H1 (cell line): ENCODE measurements around the gene EIF2B2. TPM values are rescaled to one million over a fixed set of nuclear protein-coding genes. Genes with fewer than 3 reads are reported as not detected.
A peak's percentile ranks its signal among the peaks of the same experiment; 100 is the strongest.

Experiments used
- CTCF ChIA-PET: fragments of 300-600 bp; sonication (Branson Sonifier 250); formaldehyde crosslinking; loops from one replicate; lab custom pipeline; 2021; ENCODE audit not compliant: partially characterized antibody; lab: Charles Lee
- POLR2A ChIA-PET: fragments of 300-600 bp; sonication (Branson Sonifier 250); formaldehyde crosslinking; loops from one replicate; lab custom pipeline; 2021; ENCODE audit warnings: inconsistent platforms; ENCODE audit not compliant: partially characterized antibody; lab: Charles Lee
- DNase-seq, 2 experiments: peaks; one replicate each; pipeline versions ENCODE4 v3.0.0 to v3.0.0-alpha.2; 2010 to 2022; ENCODE audit warnings: low spot score in 2 of 2, low read depth in 1 of 2, mixed read lengths in 1 of 2
- FAIRE-seq: peaks from 2 replicates; lab custom pipeline; 2011; peaks lifted over from hg19 to GRCh38; lab: Jason Lieb, UNC
- H2AFZ ChIP-seq: 2 replicates; pipeline ENCODE4 v1.8.1; 2012; ENCODE audit warnings: low read length, inconsistent platforms
- H2AK5ac ChIP-seq: 2 replicates; pipeline ENCODE4 v1.6.1; 2013; ENCODE audit warnings: low read depth, low read length
- H2BK120ac ChIP-seq: replicated peaks from 2 replicates; pipeline ENCODE3; 2013; ENCODE audit warnings: low read depth, low read length, inconsistent platforms
- H2BK12ac ChIP-seq: 2 replicates; pipeline ENCODE4 v1.6.1; 2013; ENCODE audit warnings: low read depth, low read length
- H2BK15ac ChIP-seq: 2 replicates; pipeline ENCODE4 v1.6.1; 2013; ENCODE audit warnings: low read length
- H2BK20ac ChIP-seq: 2 replicates; pipeline ENCODE4 v1.6.1; 2013; ENCODE audit warnings: low read length
- H2BK5ac ChIP-seq: 2 replicates; pipeline ENCODE4 v1.6.1; 2013; ENCODE audit warnings: low read depth, low read length
- H3K14ac ChIP-seq: 2 replicates; pipeline ENCODE4 v1.6.1; 2013; ENCODE audit warnings: inconsistent platforms; ENCODE audit not compliant: insufficient read length
- H3K18ac ChIP-seq: 2 replicates; pipeline ENCODE4 v1.6.1; 2013; ENCODE audit warnings: low read length; ENCODE audit errors: extremely low read depth
- H3K23ac ChIP-seq: 2 replicates; pipeline ENCODE4 v1.6.1; 2013; ENCODE audit warnings: inconsistent platforms; ENCODE audit not compliant: insufficient read length
- H3K23me2 ChIP-seq: 2 replicates; pipeline ENCODE4 v1.6.1; 2013; ENCODE audit warnings: low read depth, low read length
- H3K27ac ChIP-seq: 2 replicates; pipeline ENCODE4 v1.6.1; 2011; ENCODE audit warnings: low read depth, low read length, inconsistent platforms
- H3K27me3 ChIP-seq, 4 experiments: replicated peaks in 1 of 4; 1 replicate in 1 of 4; 2 replicates in 3 of 4; pipeline versions ENCODE4 v1.6.1 to v1.8.1; 2011 to 2013; ENCODE audit warnings: low read length in 3 of 4, mild to moderate bottlenecking in 3 of 4, inconsistent platforms in 2 of 4, mixed read lengths in 2 of 4, moderate library complexity in 1 of 4; ENCODE audit not compliant: control insufficient read depth in 3 of 4, insufficient read depth in 3 of 4; ENCODE audit errors: extremely low read depth in 1 of 4
- H3K36me3 ChIP-seq, 4 experiments: 2 replicates each; pipeline versions ENCODE4 v1.6.1 to v1.8.1; 2011 to 2013; ENCODE audit warnings: mild to moderate bottlenecking in 4 of 4, low read length in 3 of 4, moderate library complexity in 2 of 4, control low read depth in 1 of 4, inconsistent platforms in 1 of 4; ENCODE audit not compliant: insufficient read depth in 4 of 4, control insufficient read depth in 2 of 4
- H3K4ac ChIP-seq: replicated peaks from 2 replicates; pipeline ENCODE3; 2013; ENCODE audit warnings: low read length, low read depth, mixed read lengths, inconsistent platforms; ENCODE audit not compliant: insufficient read length
- H3K4me1 ChIP-seq, 4 experiments: replicated peaks in 1 of 4; 1 replicate in 1 of 4; 2 replicates in 3 of 4; pipeline versions ENCODE4 v1.6.1 to v1.8.1; 2011 to 2013; ENCODE audit warnings: low read length in 3 of 4, inconsistent platforms in 2 of 4, mixed read lengths in 1 of 4; ENCODE audit not compliant: insufficient read depth in 4 of 4, control insufficient read depth in 3 of 4
- H3K4me2 ChIP-seq, 2 experiments: 2 replicates each; pipeline versions ENCODE4 v1.6.1 to v1.8.1; 2011 to 2013; ENCODE audit warnings: low read depth in 2 of 2, low read length in 2 of 2, control low read depth in 1 of 2, inconsistent platforms in 1 of 2, mild to moderate bottlenecking in 1 of 2; ENCODE audit not compliant: insufficient read depth in 1 of 2
- H3K4me3 ChIP-seq, 4 experiments: fragments of 200-600, 300-600 bp in 1 of 4; sonication (generic), shearing (Covaris generic), sonication (Bioruptor Twin) in 1 of 4; 2 replicates each; pipeline versions ENCODE4 v1.5.1 to v1.8.1; 2011 to 2016; ENCODE audit warnings: low read length in 4 of 4, low read depth in 3 of 4, control low read depth in 2 of 4, inconsistent platforms in 2 of 4, mild to moderate bottlenecking in 2 of 4, mixed read lengths in 1 of 4, moderate library complexity in 1 of 4; ENCODE audit not compliant: insufficient read depth in 2 of 4; ENCODE audit errors: extremely low read depth in 1 of 4
- H3K56ac ChIP-seq: replicated peaks from 2 replicates; pipeline ENCODE3; 2013; ENCODE audit warnings: low read depth, mild to moderate bottlenecking, mixed read lengths, low read length, inconsistent platforms; ENCODE audit not compliant: insufficient read length
- H3K79me1 ChIP-seq: 2 replicates; pipeline ENCODE4 v1.6.1; 2013; ENCODE audit warnings: low read depth, low read length, control low read depth
- H3K79me2 ChIP-seq, 2 experiments: 2 replicates each; pipeline versions ENCODE4 v1.6.1 to v1.8.1; 2012 to 2013; ENCODE audit warnings: low read length in 2 of 2, mild to moderate bottlenecking in 2 of 2, inconsistent platforms in 1 of 2; ENCODE audit not compliant: insufficient read depth in 2 of 2, control insufficient read depth in 1 of 2
- H3K9ac ChIP-seq, 4 experiments: replicated peaks in 1 of 4; 1 replicate in 1 of 4; 2 replicates in 3 of 4; pipeline versions ENCODE4 v1.6.1 to v1.8.1; 2011 to 2013; ENCODE audit warnings: low read depth in 3 of 4, low read length in 3 of 4, control low read depth in 2 of 4, mild to moderate bottlenecking in 2 of 4, moderate library complexity in 2 of 4, inconsistent platforms in 1 of 4; ENCODE audit errors: extremely low read depth in 1 of 4
- H3K9me3 ChIP-seq, 2 experiments: 2 replicates each; pipeline versions ENCODE4 v1.6.1 to v1.8.1; 2012 to 2013; ENCODE audit warnings: mild to moderate bottlenecking in 2 of 2, moderate library complexity in 2 of 2, control low read depth in 1 of 2, inconsistent platforms in 1 of 2, low read depth in 1 of 2, low read length in 1 of 2, mixed read lengths in 1 of 2; ENCODE audit not compliant: insufficient read depth in 2 of 2
- H4K20me1 ChIP-seq, 2 experiments: replicated peaks in 1 of 2; 2 replicates each; pipeline versions ENCODE3 to v1.8.1; 2011 to 2013; ENCODE audit warnings: inconsistent platforms in 2 of 2, low read length in 2 of 2, mild to moderate bottlenecking in 1 of 2; ENCODE audit not compliant: insufficient read depth in 2 of 2, control insufficient read depth in 1 of 2
- H4K5ac ChIP-seq: 2 replicates; pipeline ENCODE4 v1.6.1; 2013; ENCODE audit warnings: low read length, low read depth, mixed read lengths, inconsistent platforms; ENCODE audit not compliant: insufficient read length
- H4K8ac ChIP-seq: 2 replicates; pipeline ENCODE4 v1.8.0; 2013; ENCODE audit warnings: mild to moderate bottlenecking, moderate library complexity, low read length, inconsistent platforms; ENCODE audit not compliant: insufficient read depth; ENCODE audit errors: extremely low read depth
- H4K91ac ChIP-seq: replicated peaks from 2 replicates; pipeline ENCODE3; 2013; ENCODE audit warnings: low read length, mixed read lengths, inconsistent platforms; ENCODE audit not compliant: insufficient read length
- ASH2L ChIP-seq: fragments of 200-600, 300-600 bp; sonication (generic); IDR thresholded peaks from one replicate; pipeline ENCODE4 v1.7.1; 2017; ENCODE audit warnings: low read length
- CBX5 ChIP-seq: fragments of 300-800, 300-1000 bp; sonication (generic); IDR thresholded peaks from 2 replicates; pipeline ENCODE4 v1.7.1; 2016; ENCODE audit warnings: antibody characterized with exemption, low read length, low read depth
- GTF2F1 ChIP-seq: IDR thresholded peaks from 2 replicates; pipeline ENCODE4 v1.6.1; 2012; ENCODE audit warnings: low read depth, low read length, improper control_type of control experiment, borderline replicate concordance
- JUN ChIP-seq: IDR thresholded peaks from 2 replicates; pipeline ENCODE4 v1.6.1; 2011; ENCODE audit warnings: low read depth, mild to moderate bottlenecking, improper control_type of control experiment, low read length
- KDM1A ChIP-seq: fragments of 200-600, 300-600 bp; sonication (generic); IDR thresholded peaks from 2 replicates; pipeline ENCODE4 v1.7.1; 2016; ENCODE audit warnings: mild to moderate bottlenecking, low read length, borderline replicate concordance
- KDM5A ChIP-seq: fragments of 200-600 bp; IDR thresholded peaks from 2 replicates; pipeline ENCODE4 v1.7.1; 2012; ENCODE audit warnings: mild to moderate bottlenecking, low read length, inconsistent platforms, mixed read lengths
- MAFK ChIP-seq: IDR thresholded peaks from 2 replicates; pipeline ENCODE4 v1.6.1; 2012; ENCODE audit warnings: low read depth, mild to moderate bottlenecking, improper control_type of control experiment, low read length
- POLR2A ChIP-seq, 2 experiments: IDR thresholded peaks; 1 replicate in 1 of 2; 2 replicates in 1 of 2; pipeline ENCODE4 v1.6.1; 2011; ENCODE audit warnings: low read depth in 2 of 2, low read length in 2 of 2, mild to moderate bottlenecking in 2 of 2; ENCODE audit errors: control extremely low read depth in 1 of 2
- POLR2AphosphoS5 ChIP-seq: IDR thresholded peaks from 2 replicates; pipeline ENCODE4 v1.6.1; 2011; ENCODE audit warnings: low read depth, low read length
- RBBP5 ChIP-seq: IDR thresholded peaks from 2 replicates; pipeline ENCODE4 v1.7.1; 2012; ENCODE audit warnings: low read depth, mild to moderate bottlenecking, inconsistent platforms, low read length, moderate library complexity, borderline replicate concordance
- SP1 ChIP-seq: IDR thresholded peaks from 2 replicates; pipeline ENCODE4 v1.6.1; 2011; ENCODE audit warnings: low read depth, low read length
- SUZ12 ChIP-seq: fragments of 200-600 bp; sonication (generic); IDR thresholded peaks from 2 replicates; pipeline ENCODE4 v1.6.1; 2012; ENCODE audit warnings: mild to moderate bottlenecking, inconsistent platforms, low read length, moderate library complexity, mixed read lengths
- YY1 ChIP-seq: IDR thresholded peaks from 2 replicates; pipeline ENCODE4 v1.6.1; 2011; ENCODE audit warnings: low read depth, mild to moderate bottlenecking, low read length
- WGBS, 2 experiments: shearing (Covaris generic) in 1 of 2; methylation state at CpG; one replicate each; pipeline versions ENCODE4 v1.1.6 to v1.1.7; 2013 to 2015; ENCODE audit warnings: low lambda C conversion rate in 2 of 2, mixed read lengths in 2 of 2, inconsistent platforms in 1 of 2, low coverage in 1 of 2, missing lambda C conversion rate in 1 of 2; ENCODE audit not compliant: insufficient replicate concordance in 2 of 2, insufficient coverage in 1 of 2, insufficient read length in 1 of 2; ENCODE audit errors: extremely low coverage in 1 of 2, missing lambda C conversion rate in 1 of 2; 5-methylcytosine and 5-hydroxymethylcytosine counted together
- polyA plus RNA-seq, 7 experiments: library from polyadenylated mRNA; depleted of rRNA in 3 of 7; stranded (reverse) in 5 of 7; unstranded in 2 of 7; fragments of >200 nt in 5 of 7; fragments of 200-250 nt in 2 of 7; gene quantifications; 1 replicate in 5 of 7; 2 replicates in 1 of 7; 4 replicates in 1 of 7; pipeline versions ENCODE4 v1.2.1 to v1.2.3, GENCODE V29; 2011 to 2013; ENCODE audit warnings: missing spikeins in 2 of 7, mixed read lengths in 2 of 7
- total RNA-seq: library from RNA; stranded (reverse); fragmentation: NEBNext Ultra II Directional; extraction: Animal tissue kit (Norgen Biotek cat#: 25700); gene quantifications from 2 replicates; pipeline ENCODE4 v1.2.1, GENCODE V29; 2021
- TF ChIP-seq, protein P1 (sequence below): IDR thresholded peaks from 2 replicates; pipeline ENCODE4 v1.6.1; 2012; ENCODE audit warnings: low read length, inconsistent platforms

The EIF2B2 gene
- total and polyA plus RNA-seq, 2 of the 8 experiments (the other 6 are each of a cell fraction or from before 2014, with no cell fraction given): 42.6 to 79.9 TPM

DNA sequence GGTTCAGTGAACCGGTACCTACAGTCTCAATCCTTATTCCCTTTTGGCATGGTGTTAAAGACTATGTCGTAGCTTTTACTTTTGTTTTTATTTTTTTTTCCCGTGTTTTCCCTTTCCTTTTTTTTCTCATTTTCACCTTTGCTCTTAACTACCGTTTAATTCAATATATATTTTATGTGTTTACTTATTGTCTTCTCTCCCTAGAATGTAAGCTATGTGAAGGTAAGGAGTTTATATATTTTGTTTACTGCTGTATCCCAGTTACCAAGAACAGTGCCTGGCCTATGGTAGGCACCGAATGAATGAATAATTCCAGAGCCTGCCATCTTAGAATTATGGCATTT lies 48.8 kb downstream of the EIF2B2 start:
- WGBS, 2 experiments: 26% methylated on average over 5 of the region's 5 CpGs; no CpG with 5 or more reads in 1 of the 2 experiments
- peak overlapping the region in 1 of 4 experiments; percentile 75; a peak in 2 of 7 replicates for H3K9ac ChIP-seq
- POLR2A ChIA-PET: interaction anchor here (0.7 to 3.0 kb wide), 8 partner anchors 10 to 404 kb away, joined by 3 to 15 read pairs (median 3); partner anchors contain the start of genes ACYP1 and ZC2HC1C
- TF ChIP-seq SP1: no peak
- no peak for TF ChIP-seq SUZ12
- TF ChIP-seq GTF2F1: no peak
- TF ChIP-seq, protein P1, sequence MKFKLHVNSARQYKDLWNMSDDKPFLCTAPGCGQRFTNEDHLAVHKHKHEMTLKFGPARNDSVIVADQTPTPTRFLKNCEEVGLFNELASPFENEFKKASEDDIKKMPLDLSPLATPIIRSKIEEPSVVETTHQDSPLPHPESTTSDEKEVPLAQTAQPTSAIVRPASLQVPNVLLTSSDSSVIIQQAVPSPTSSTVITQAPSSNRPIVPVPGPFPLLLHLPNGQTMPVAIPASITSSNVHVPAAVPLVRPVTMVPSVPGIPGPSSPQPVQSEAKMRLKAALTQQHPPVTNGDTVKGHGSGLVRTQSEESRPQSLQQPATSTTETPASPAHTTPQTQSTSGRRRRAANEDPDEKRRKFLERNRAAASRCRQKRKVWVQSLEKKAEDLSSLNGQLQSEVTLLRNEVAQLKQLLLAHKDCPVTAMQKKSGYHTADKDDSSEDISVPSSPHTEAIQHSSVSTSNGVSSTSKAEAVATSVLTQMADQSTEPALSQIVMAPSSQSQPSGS: no peak
- TF ChIP-seq POLR2AphosphoS5: no peak
- TF ChIP-seq RBBP5: no peak
- TF ChIP-seq KDM1A: no peak
- no peak for TF ChIP-seq ASH2L
- no peak for TF ChIP-seq POLR2A (IDR thresholded peaks at IDR 0.05; ENCODE audit: control extremely low read depth in 1 of 2, low read depth in 2 of 2, low read length in 2 of 2)
- no peak for TF ChIP-seq JUN
- no peak for TF ChIP-seq MAFK
- TF ChIP-seq KDM5A: no peak
- no peak for TF ChIP-seq CBX5
- no peak for TF ChIP-seq YY1

More for the DNA sequence above, 48.8 kb downstream of the EIF2B2 start:
- DNase-seq: no peak
- Histone ChIP-seq H2BK15ac (no peak overlapping the region), H2AFZ (no peak overlapping the region), H3K18ac (no peak overlapping the region), H2BK120ac (no peak overlapping the region), H3K27me3 (no peaks in the 10 kb centered on the region), H4K5ac (no peak overlapping the region), H2AK5ac (no peak overlapping the region), H3K79me2 (no peaks in the 10 kb centered on the region), H3K36me3 (no peaks in the 10 kb centered on the region), H4K8ac (no peak overlapping the region; the same call in 1 of the 2 replicates), H3K23me2 (no peaks in the 10 kb centered on the region; the same call in 1 of the 2 replicates), H3K4me2 (peak overlapping the region; percentile 60 to 86; a peak in 3 of 4 replicates), H3K27ac (no peak overlapping the region), H3K56ac (no peak overlapping the region), H3K23ac (no peak overlapping the region), H2BK20ac (no peak overlapping the region), H3K79me1 (no peaks in the 10 kb centered on the region), H3K4me3 (peak overlapping the region; percentile 54 to 61 (median 58); a peak in 5 of 8 replicates), H4K20me1 (no peaks in the 10 kb centered on the region), H4K91ac (no peak overlapping the region), H3K9me3 (no peaks in the 10 kb centered on the region), H3K4ac (no peak overlapping the region), H3K4me1 (peaks cover 0 to 4% (median 0%) of the 10 kb centered on the region in 4 experiments; a peak in 3 of 7 replicates), H2BK12ac (no peak overlapping the region), H3K14ac (no peak overlapping the region), H2BK5ac (no peak overlapping the region)
- CTCF ChIA-PET: interaction anchor here (2.8 kb wide), 1 partner anchor 37 kb away, joined by 12 read pairs; no protein-coding TSS in a partner anchor
- no peak for FAIRE-seq
